ENCODE measurements around the gene FBP1.
"Not testable (repeated sequence)": the region's sequence is repeated elsewhere in the genome, so short reads cannot be mapped to it uniquely, and the experiment has no call there.

The FBP1 gene

DNA sequence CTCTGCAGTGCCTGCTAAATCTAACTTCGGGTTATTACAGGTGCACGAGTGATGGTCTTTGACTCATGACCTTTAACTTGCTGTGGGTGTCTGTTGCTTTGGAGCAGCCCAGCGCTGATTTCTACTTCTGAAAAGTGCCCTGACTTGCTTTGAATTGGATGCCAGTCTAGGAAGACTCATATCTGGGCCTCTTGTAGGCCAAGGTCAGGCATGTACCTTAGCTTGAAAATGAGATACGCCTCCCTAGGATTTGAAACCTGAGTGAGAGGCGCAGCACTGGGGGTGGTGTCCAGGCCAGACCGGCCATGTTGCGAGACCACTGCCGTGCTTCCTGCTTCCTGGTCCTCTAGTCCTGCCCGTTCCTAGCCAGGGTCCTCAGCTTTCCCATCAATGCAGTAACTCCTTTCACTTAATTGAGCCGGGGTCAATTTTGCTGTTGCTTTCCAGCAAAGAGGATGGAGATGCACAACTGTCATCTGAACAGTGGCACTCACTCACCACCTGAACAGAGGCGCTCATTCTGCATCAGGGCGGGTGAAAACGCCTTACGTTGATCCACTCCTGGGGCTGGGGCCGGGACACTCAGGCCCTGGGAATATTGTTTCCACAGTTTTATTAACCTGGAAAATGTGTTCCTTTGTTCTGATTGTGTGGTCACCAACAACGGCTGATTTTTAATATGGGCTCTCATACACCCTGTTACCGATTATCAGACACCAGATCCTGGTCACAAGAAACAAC is 70.2 kb downstream of the FBP1 start:
- DNase-seq = no peak

- no peak for DNase-seq
Measured at GRCh38 chr9:94568250-94568889, 70.9 kb downstream of the FBP1 start.

DNA sequence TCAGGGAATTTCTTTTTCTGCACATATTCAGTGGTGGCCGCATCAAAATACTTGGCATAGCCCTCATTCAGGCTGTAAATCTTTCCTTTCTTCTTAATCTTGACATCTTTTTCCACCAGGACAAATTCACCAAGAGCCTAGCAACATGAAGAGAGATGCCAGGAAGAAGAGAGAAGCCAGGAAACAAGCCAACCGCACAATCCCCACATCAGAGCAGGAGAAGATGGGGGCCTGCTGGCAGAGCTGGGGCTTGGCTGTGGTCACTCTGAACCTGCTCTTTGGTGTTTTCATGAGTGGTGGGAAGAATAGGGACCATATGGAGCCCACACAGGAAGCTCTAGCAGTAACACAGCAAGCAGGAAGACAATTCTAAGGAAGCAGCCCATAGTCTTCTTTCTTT is 72.0 kb downstream of the FBP1 start:
- DNase-seq = no peak

DNA sequence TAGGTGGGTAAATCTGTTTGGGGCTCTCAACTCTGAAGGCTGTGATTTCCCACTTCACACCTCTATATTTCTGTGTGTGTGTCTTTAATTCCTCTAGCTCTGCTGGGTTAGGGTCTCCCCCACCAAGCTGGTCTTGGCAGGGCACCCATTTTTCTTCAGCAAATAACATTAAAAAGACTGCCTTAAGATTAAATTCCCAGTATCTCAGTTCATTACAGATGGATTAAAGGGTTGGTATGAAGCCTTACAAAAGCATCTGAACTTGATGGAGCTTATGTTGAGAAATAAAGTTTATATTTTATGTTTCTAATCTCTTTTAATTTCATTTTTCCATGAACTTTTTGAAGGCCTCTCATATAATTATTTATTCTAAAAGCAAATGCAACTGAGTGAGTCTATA is 72.8 kb downstream of the FBP1 start:
- no peak for DNase-seq

- not testable (repeated sequence) for DNase-seq
Measured at GRCh38 chr9:94564279-94564678, 75.0 kb downstream of the FBP1 start.

GRCh38 chr9:94563548-94563947 is 75.8 kb downstream of the FBP1 start:
- no peak for DNase-seq

- no peak for DNase-seq
Measured at GRCh38 chr9:94560237-94560636, 79.1 kb downstream of the FBP1 start.

DNA sequence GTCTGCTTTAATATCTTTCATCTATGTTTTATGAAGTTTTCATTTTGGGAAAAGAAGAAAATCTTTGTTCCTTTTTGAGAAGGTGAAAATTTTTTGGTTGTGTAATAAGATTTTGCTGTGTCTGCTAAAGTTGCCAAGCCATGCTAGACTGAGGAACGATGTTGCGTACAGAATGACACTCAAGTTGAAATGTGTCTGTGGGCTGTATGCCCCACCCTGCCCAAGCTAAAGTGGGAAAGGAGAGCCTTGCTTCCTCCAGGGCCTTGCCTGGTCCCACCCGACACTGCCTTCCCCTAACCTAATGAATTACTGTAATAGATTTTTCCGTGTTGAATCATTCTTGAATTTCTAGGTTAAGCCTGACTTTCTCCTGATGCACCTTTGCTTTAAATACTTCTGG is 81.9 kb downstream of the FBP1 start:
- no peak for DNase-seq

- no peak for DNase-seq
Measured at GRCh38 chr9:94554439-94555331, 84.6 kb downstream of the FBP1 start, which contains the start of gene PCAT7. PCAT7 (plus strand) TSS chr9:94555083.

- no peak for DNase-seq
Measured at GRCh38 chr9:94554078-94554438, 85.3 kb downstream of the FBP1 start.

Measured in femur (tissue), 1 donor.